ENCODE measurements around the gene ERVW-1. TPM values are rescaled to one million over a fixed set of nuclear protein-coding genes. Genes with fewer than 3 reads are reported as not detected.
"Not testable (repeated sequence)": the region's sequence is repeated elsewhere in the genome, so short reads cannot be mapped to it uniquely, and the experiment has no call there.

The ERVW-1 gene
- total RNA-seq, 3 donors from 2014 or later (not counting 1 experiment from before 2014, with no cell fraction given), result not detected

DNA sequence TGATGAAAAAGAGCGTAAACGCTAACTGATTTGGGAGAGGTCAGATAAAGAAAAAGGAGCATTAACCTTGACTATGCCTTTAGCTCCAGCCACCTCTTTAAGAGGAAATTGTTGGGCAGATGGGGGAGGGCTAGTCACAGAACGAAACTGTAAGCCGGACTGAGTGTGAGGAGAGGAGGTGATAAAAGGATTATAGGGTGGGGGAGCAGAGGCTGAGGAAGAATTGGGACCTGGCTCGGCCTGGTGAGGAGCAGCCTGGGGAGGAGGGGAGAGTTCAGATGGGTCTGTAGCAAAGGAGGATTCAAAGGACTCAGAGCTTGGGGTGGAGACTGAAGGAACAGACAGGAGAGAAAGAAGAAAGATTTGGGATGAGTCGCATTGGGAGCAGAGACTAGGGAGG is 5.9 kb upstream of the ERVW-1 start:
- H3K4me1 ChIP-seq (ENCODE audit: control insufficient read depth, insufficient read depth, low read length); H3K4me3 ChIP-seq (ENCODE audit: low read length); H3K27me3 ChIP-seq (ENCODE audit: control insufficient read depth, insufficient read depth, low read length); H3K4me1 Mint-ChIP-seq; intact Hi-C loops (cut with micrococcal nuclease); H3K27me3 Mint-ChIP-seq (ENCODE audit: low read depth in 2 of 2); H3K9me3 ChIP-seq (ENCODE audit: control insufficient read depth, insufficient read depth, low read length); H3K27ac Mint-ChIP-seq; ATAC-seq; H3K36me3 Mint-ChIP-seq; H3K9me3 Mint-ChIP-seq; DNase-seq; H3K4me3 Mint-ChIP-seq; H3K27ac ChIP-seq (ENCODE audit: low read length): not testable (repeated sequence)
- H3K36me3 ChIP-seq (ENCODE audit: control insufficient read depth, insufficient read depth, low read length), result peaks cover 30% of the 10 kb centered on the region
- WGBS (ENCODE audit: insufficient coverage), result 93% methylated on average over 6 of the region's 6 CpGs

DNA sequence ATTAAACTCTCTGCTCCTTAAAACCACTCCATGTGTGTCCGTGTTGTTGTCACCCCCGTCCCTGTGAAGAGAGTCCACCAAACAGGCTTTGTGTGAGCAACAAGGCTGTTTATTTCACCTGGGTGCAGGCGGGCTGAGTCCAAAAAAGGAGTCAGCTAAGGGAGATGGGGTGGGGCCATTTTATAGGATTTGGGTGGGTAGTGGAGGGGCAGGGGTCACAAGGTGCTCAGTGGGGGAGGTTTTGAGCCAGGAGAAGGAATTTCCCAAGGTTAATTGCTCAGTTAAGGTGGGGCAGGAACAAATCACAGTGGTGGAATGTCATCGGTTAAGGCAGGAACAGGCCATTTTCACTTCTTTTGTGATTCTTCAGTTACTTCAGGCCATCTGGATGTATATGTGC is 1.4 kb upstream of the ERVW-1 start:
- H3K36me3 ChIP-seq (ENCODE audit: control insufficient read depth, insufficient read depth, low read length); H3K27ac ChIP-seq (ENCODE audit: low read length); H3K4me1 ChIP-seq (ENCODE audit: control insufficient read depth, insufficient read depth, low read length); DNase-seq; H3K4me1 Mint-ChIP-seq; ATAC-seq; H3K9me3 Mint-ChIP-seq; H3K9me3 ChIP-seq (ENCODE audit: control insufficient read depth, insufficient read depth, low read length); H3K4me3 Mint-ChIP-seq; H3K36me3 Mint-ChIP-seq; H3K4me3 ChIP-seq (ENCODE audit: low read length); H3K27me3 ChIP-seq (ENCODE audit: control insufficient read depth, insufficient read depth, low read length); intact Hi-C loops (cut with micrococcal nuclease); H3K27me3 Mint-ChIP-seq (ENCODE audit: low read depth in 2 of 2); H3K27ac Mint-ChIP-seq: not testable (repeated sequence)
- 92% methylated on average over 4 of the region's 4 CpGs for WGBS (ENCODE audit: insufficient coverage)

DNA sequence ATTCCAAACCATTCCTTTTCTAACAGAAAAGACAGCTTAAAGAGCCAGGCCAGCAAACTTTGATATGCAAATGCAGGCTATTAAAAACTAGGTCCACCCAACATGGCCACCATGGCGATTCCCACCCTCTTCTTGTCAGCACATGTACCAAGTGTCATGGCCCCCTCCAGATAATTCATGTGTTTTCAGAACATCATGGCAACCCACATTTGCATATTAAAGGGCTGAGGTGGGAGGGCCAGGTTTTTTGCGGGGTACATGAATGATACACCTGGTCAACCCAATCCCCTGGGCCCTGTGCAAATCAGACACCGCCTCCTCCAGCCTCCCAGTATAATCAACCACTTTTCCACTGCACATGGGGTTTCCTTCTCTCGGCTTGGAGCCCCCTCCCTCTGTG is 965 bp upstream of the ERVW-1 start:
- Histone ChIP-seq H3K27me3 (ENCODE audit: control insufficient read depth, insufficient read depth, low read length) (no peaks in the 10 kb centered on the region), H3K4me1 (ENCODE audit: control insufficient read depth, insufficient read depth, low read length) (no peaks in the 10 kb centered on the region), H3K27ac (ENCODE audit: low read length) (no peak overlapping the region), H3K4me3 (ENCODE audit: low read length) (no peak overlapping the region), H3K9me3 (ENCODE audit: control insufficient read depth, insufficient read depth, low read length) (no peaks in the 10 kb centered on the region), H3K36me3 (ENCODE audit: control insufficient read depth, insufficient read depth, low read length) (no peaks in the 10 kb centered on the region)
- intact Hi-C loops (cut with micrococcal nuclease), result no loop called here
- ATAC-seq (no peak), DNase-seq (no peak)
- H3K9me3 Mint-ChIP-seq, result no peaks in the 10 kb centered on the region
- no peak overlapping the region for H3K27ac Mint-ChIP-seq
- 91% methylated on average over 4 of the region's 4 CpGs for WGBS (ENCODE audit: insufficient coverage)
- H3K4me3 Mint-ChIP-seq, result no peak overlapping the region
- no peaks in the 10 kb centered on the region for H3K27me3 Mint-ChIP-seq (ENCODE audit: low read depth in 2 of 2)
- TF ChIP-seq, protein P1, sequence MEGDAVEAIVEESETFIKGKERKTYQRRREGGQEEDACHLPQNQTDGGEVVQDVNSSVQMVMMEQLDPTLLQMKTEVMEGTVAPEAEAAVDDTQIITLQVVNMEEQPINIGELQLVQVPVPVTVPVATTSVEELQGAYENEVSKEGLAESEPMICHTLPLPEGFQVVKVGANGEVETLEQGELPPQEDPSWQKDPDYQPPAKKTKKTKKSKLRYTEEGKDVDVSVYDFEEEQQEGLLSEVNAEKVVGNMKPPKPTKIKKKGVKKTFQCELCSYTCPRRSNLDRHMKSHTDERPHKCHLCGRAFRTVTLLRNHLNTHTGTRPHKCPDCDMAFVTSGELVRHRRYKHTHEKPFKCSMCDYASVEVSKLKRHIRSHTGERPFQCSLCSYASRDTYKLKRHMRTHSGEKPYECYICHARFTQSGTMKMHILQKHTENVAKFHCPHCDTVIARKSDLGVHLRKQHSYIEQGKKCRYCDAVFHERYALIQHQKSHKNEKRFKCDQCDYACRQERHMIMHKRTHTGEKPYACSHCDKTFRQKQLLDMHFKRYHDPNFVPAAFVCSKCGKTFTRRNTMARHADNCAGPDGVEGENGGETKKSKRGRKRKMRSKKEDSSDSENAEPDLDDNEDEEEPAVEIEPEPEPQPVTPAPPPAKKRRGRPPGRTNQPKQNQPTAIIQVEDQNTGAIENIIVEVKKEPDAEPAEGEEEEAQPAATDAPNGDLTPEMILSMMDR (IDR thresholded peaks at IDR 0.05), result no peak
- H3K4me1 Mint-ChIP-seq, result no peaks in the 10 kb centered on the region
- no peaks in the 10 kb centered on the region for H3K36me3 Mint-ChIP-seq

DNA sequence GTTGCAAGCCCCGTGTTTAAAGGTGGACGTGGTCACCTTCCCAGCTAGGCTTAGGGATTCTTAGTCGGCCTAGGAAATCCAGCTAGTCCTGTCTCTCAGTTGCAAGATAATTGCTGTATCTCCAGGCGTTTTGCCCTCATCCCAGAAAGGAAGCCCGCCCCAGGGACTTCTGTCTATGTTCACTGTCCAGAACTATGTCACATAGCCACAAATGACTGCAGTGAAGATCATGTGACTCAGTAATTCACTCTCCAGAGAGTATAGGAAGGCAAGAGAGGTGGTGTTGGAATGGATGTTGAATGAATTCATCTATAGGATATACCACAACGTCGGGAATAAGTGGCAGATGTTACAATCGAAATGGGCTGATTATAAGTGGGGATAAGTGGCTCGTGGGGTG is 349 bp upstream of the ERVW-1 start:
- 94% methylated on average over 9 of the region's 9 CpGs for WGBS (ENCODE audit: insufficient coverage)

DNA sequence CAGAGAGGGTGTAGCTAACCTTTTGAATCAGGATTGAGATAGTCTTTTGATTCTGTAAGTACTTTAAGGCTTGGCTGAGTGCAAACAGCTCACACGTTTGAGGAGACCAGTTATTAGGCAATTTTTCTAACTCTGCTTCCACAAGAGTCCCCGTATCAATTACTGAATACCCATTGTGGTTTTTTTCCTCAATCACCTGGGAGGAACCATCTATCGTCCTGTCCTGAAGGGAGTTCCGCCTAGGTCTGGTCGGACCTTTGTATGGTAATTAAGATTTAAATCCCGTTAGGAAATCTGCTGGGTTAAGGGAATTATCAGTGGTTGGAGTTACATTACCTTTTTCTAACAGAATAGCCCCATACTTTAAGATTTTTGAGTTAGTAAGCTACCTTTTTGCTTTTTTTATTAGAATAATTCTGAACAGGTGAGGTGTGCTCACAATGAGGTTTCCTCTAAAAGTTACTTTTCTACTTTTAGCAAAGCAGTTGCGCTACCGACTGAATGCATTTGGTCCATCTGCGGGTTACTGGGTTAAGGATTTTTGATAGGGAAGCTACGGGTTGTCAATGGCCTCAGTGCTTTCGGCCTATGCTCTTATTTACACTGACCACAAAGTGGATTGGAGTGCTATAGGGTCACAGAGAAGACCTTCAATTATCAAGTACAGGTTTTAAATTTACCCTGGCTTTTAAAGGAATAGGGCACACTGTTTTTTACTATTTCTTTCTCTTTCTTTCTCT is 1.7 kb downstream of the ERVW-1 start:
- H3K36me3 ChIP-seq (ENCODE audit: control insufficient read depth, insufficient read depth, low read length); H3K9me3 ChIP-seq (ENCODE audit: control insufficient read depth, insufficient read depth, low read length); H3K27me3 Mint-ChIP-seq (ENCODE audit: low read depth in 2 of 2); H3K27ac ChIP-seq (ENCODE audit: low read length); H3K27me3 ChIP-seq (ENCODE audit: control insufficient read depth, insufficient read depth, low read length); ATAC-seq; DNase-seq; H3K27ac Mint-ChIP-seq; H3K9me3 Mint-ChIP-seq; H3K4me3 ChIP-seq (ENCODE audit: low read length); H3K4me1 Mint-ChIP-seq; H3K4me1 ChIP-seq (ENCODE audit: control insufficient read depth, insufficient read depth, low read length); H3K36me3 Mint-ChIP-seq; H3K4me3 Mint-ChIP-seq; intact Hi-C loops (cut with micrococcal nuclease): not testable (repeated sequence)
- 95% methylated on average over 8 of the region's 11 CpGs for WGBS (ENCODE audit: insufficient coverage)

More for the DNA sequence above, 349 bp upstream of the ERVW-1 start:
- DNase-seq (no peak), ATAC-seq (no peak)
- H3K9me3 Mint-ChIP-seq, result no peaks in the 10 kb centered on the region
- TF ChIP-seq, protein P1 (IDR thresholded peaks at IDR 0.05), result no peak
- H3K36me3 ChIP-seq (ENCODE audit: control insufficient read depth, insufficient read depth, low read length), result no peaks in the 10 kb centered on the region
- H3K36me3 Mint-ChIP-seq, result no peaks in the 10 kb centered on the region
- intact Hi-C loops (cut with micrococcal nuclease), result no loop called here
- H3K9me3 ChIP-seq (ENCODE audit: control insufficient read depth, insufficient read depth, low read length), result no peaks in the 10 kb centered on the region
- no peak overlapping the region for H3K27ac ChIP-seq (ENCODE audit: low read length)
- H3K4me1 Mint-ChIP-seq, result no peaks in the 10 kb centered on the region
- no peaks in the 10 kb centered on the region for H3K4me1 ChIP-seq (ENCODE audit: control insufficient read depth, insufficient read depth, low read length)
- H3K27ac Mint-ChIP-seq, result no peak overlapping the region
- no peak overlapping the region for H3K4me3 ChIP-seq (ENCODE audit: low read length)
- H3K4me3 Mint-ChIP-seq, result no peak overlapping the region
- no peaks in the 10 kb centered on the region for H3K27me3 ChIP-seq (ENCODE audit: control insufficient read depth, insufficient read depth, low read length)
- H3K27me3 Mint-ChIP-seq (ENCODE audit: low read depth in 2 of 2), result no peaks in the 10 kb centered on the region

DNA sequence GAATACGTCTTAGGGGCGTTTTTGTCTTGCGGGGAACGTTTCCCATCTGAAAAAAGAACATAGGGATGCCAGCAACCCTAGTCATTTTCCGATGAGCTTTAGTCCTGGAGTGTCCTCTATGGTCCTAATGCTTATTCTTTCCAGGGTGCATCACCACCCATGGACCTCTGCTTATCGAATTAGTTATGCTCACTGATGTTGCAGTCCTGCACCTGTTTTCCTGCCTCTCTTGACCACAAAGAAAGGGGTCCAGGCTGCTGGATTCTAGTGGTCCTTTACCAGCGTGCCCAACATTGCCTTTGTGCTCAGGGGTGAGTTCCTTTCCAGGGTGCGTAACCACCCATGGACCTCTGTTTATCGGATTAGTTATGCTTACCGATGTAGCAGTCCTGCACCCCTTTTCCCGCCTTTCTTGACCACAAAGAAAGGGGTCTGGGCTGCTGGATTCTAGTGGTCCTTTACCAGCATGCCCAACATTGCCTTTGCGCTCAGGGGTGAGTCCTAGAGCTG is 2.4 kb downstream of the ERVW-1 start:
- H3K4me1 Mint-ChIP-seq; H3K27me3 ChIP-seq (ENCODE audit: control insufficient read depth, insufficient read depth, low read length); ATAC-seq; intact Hi-C loops (cut with micrococcal nuclease); H3K36me3 Mint-ChIP-seq; H3K27ac ChIP-seq (ENCODE audit: low read length); H3K9me3 ChIP-seq (ENCODE audit: control insufficient read depth, insufficient read depth, low read length); H3K4me1 ChIP-seq (ENCODE audit: control insufficient read depth, insufficient read depth, low read length); H3K4me3 Mint-ChIP-seq; H3K9me3 Mint-ChIP-seq; H3K36me3 ChIP-seq (ENCODE audit: control insufficient read depth, insufficient read depth, low read length); H3K27me3 Mint-ChIP-seq (ENCODE audit: low read depth in 2 of 2); DNase-seq; H3K27ac Mint-ChIP-seq; H3K4me3 ChIP-seq (ENCODE audit: low read length): not testable (repeated sequence)
- 93% methylated on average over 12 of the region's 12 CpGs for WGBS (ENCODE audit: insufficient coverage)

All from natural killer cell (primary cell).